Osteocyte (in vitro differentiated cells): ENCODE measurements around the gene PIEZO1. TPM values are rescaled to one million over a fixed set of nuclear protein-coding genes. Genes with fewer than 3 reads are reported as not detected.
"Not testable (repeated sequence)": the region's sequence is repeated elsewhere in the genome, so short reads cannot be mapped to it uniquely, and the experiment has no call there.

Experiments
- DNase-seq: peaks from one replicate; pipeline ENCODE4 v3.0.0; 2021; ENCODE audit warnings: mixed read lengths; ENCODE audit not compliant: unreplicated experiment; ENCODE audit errors: extremely low spot score
- H3K27ac Mint-ChIP-seq: one replicate; pipeline ENCODE4 v1.8.0; 2021; ENCODE audit warnings: mild to moderate bottlenecking, mixed read lengths; ENCODE audit not compliant: unreplicated experiment
- H3K27me3 Mint-ChIP-seq: one replicate; pipeline ENCODE4 v1.8.0; 2021; ENCODE audit warnings: mixed read lengths; ENCODE audit not compliant: unreplicated experiment
- H3K36me3 Mint-ChIP-seq: one replicate; pipeline ENCODE4 v1.8.0; 2021; ENCODE audit warnings: mixed read lengths; ENCODE audit not compliant: unreplicated experiment
- H3K4me1 Mint-ChIP-seq: one replicate; pipeline ENCODE4 v1.8.0; 2021; ENCODE audit warnings: mixed read lengths; ENCODE audit not compliant: unreplicated experiment
- H3K4me3 Mint-ChIP-seq: one replicate; pipeline ENCODE4 v1.8.0; 2021; ENCODE audit warnings: mild to moderate bottlenecking, moderate library complexity, mixed read lengths; ENCODE audit not compliant: unreplicated experiment
- H3K9me3 Mint-ChIP-seq: one replicate; pipeline ENCODE4 v1.8.0; 2021; ENCODE audit warnings: mixed read lengths; ENCODE audit not compliant: unreplicated experiment
- total RNA-seq: library from RNA; stranded (reverse); gene quantifications from 2 replicates; pipeline ENCODE4 v1.2.1, GENCODE V29; 2021
- TF ChIP-seq, protein P1 (sequence below): fragments of 200-600 bp; sonication (generic); IDR thresholded peaks from 2 replicates; pipeline ENCODE4 v1.5.0; 2021; ENCODE audit warnings: antibody characterized with exemption, mild to moderate bottlenecking, moderate library complexity

Gene PIEZO1
- total RNA-seq, 1 donor from 2014 or later, result 165 TPM

- H3K27ac Mint-ChIP-seq, result peak overlapping the region; percentile 85
- DNase-seq, result no peak
- H3K27me3 Mint-ChIP-seq, result no peaks in the 10 kb centered on the region
- TF ChIP-seq, protein P1, sequence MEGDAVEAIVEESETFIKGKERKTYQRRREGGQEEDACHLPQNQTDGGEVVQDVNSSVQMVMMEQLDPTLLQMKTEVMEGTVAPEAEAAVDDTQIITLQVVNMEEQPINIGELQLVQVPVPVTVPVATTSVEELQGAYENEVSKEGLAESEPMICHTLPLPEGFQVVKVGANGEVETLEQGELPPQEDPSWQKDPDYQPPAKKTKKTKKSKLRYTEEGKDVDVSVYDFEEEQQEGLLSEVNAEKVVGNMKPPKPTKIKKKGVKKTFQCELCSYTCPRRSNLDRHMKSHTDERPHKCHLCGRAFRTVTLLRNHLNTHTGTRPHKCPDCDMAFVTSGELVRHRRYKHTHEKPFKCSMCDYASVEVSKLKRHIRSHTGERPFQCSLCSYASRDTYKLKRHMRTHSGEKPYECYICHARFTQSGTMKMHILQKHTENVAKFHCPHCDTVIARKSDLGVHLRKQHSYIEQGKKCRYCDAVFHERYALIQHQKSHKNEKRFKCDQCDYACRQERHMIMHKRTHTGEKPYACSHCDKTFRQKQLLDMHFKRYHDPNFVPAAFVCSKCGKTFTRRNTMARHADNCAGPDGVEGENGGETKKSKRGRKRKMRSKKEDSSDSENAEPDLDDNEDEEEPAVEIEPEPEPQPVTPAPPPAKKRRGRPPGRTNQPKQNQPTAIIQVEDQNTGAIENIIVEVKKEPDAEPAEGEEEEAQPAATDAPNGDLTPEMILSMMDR, result no peak
- peak overlapping the region; percentile 45 for H3K4me3 Mint-ChIP-seq
- peaks cover 84% of the 10 kb centered on the region for H3K4me1 Mint-ChIP-seq
- H3K9me3 Mint-ChIP-seq, result no peaks in the 10 kb centered on the region
- no peaks in the 10 kb centered on the region for H3K36me3 Mint-ChIP-seq
Measured at GRCh38 chr16:88773812-88774291, 11.2 kb downstream of the PIEZO1 start.

DNA sequence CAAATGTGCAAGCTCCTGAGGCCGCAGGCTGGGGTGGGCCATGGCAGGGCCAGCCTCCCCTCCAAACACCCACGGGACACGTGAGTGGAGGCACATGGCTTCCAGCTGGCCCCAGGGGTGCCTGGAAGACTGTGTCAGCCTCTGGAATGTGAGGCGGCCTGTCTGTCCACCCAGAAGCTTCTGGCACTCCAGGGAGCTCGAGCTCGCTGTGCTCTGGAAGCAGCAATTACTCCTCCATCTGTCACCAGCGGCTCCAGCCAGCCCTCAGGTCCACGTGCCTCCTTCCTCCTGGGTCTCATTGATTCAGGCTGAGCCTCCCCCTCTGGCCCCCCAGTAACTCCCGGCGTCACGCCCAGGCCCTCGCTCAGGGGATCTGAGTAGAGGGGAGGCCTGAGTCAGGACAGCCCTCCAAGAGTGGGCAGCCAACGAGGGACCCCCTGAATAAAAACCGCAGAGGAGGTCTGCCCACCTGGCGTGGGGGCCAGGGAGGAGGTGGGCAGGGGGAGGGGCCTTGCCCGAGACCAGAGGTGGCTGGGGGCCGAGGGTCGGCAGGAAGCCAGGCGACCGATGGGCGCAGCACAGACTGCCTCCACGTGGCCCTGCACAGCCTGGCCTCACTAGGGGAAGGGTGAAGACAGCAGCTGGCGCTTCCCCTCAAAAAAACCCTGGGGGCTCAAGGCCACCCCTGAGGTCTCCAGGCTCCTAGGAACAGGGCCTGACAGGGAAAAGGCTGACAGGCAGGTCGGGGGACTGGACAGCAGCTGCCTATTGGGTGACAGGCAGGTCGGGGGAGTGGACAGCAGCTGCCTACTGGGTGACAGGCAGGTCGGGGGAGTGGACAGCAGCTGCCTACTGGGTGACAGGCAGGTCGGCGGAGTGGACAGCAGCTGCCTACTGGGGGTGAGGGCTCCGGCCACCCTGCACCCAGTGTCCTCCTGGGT lies 11.9 kb downstream of the PIEZO1 start:
- DNase-seq, result peak; percentile 92
- H3K4me3 Mint-ChIP-seq, result peak overlapping the region; percentile 51
- TF ChIP-seq, protein P1, result no peak
- no peaks in the 10 kb centered on the region for H3K27me3 Mint-ChIP-seq
- H3K4me1 Mint-ChIP-seq, result peaks cover 85% of the 10 kb centered on the region
- H3K36me3 Mint-ChIP-seq, result no peaks in the 10 kb centered on the region
- peak overlapping the region; percentile 85 for H3K27ac Mint-ChIP-seq
- H3K9me3 Mint-ChIP-seq, result no peaks in the 10 kb centered on the region

DNA sequence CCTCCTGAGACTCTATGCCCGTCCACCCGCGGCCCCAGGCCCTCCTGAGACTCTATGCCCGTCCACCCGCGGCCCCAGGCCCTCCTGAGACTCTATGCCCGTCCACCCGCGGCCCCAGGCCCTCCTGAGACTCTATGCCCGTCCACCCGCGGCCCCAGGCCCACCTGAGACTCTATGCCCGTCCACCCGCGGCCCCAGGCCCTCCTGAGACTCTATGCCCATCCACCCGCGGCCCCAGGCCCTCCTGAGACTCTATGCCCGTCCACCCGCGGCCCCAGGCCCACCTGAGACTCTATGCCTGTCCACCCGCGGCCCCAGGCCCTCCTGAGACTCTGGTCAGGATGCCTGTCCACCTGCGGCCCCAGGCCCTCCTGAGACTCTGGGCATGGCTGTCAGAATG lies 13.2 kb downstream of the PIEZO1 start:
- H3K27me3 Mint-ChIP-seq, DNase-seq, H3K36me3 Mint-ChIP-seq, H3K4me3 Mint-ChIP-seq, H3K9me3 Mint-ChIP-seq, H3K27ac Mint-ChIP-seq: not testable (repeated sequence)
- H3K4me1 Mint-ChIP-seq, result peaks cover 87% of the 10 kb centered on the region

GRCh38 chr16:88771294-88771772 lies 13.7 kb downstream of the PIEZO1 start:
- no peak for DNase-seq
- Mint-ChIP-seq H3K27ac (peak overlapping the region; percentile 77), H3K27me3 (no peaks in the 10 kb centered on the region), H3K9me3 (no peaks in the 10 kb centered on the region), H3K4me1 (peaks cover 83% of the 10 kb centered on the region), H3K4me3 (peak overlapping the region; percentile 42), H3K36me3 (no peaks in the 10 kb centered on the region)
- TF ChIP-seq, protein P1, result no peak

- Mint-ChIP-seq H3K36me3 (peaks cover 2% of the 10 kb centered on the region), H3K27ac (peak overlapping the region; percentile 77), H3K4me1 (peaks cover 84% of the 10 kb centered on the region), H3K9me3 (no peaks in the 10 kb centered on the region), H3K27me3 (no peaks in the 10 kb centered on the region), H3K4me3 (peak overlapping the region; percentile 42)
- TF ChIP-seq, protein P1, result no peak
- DNase-seq, result no peak
Measured at GRCh38 chr16:88770461-88771293, 14.3 kb downstream of the PIEZO1 start.
